GM12872 (cell line): ENCODE measurements around the gene GCFC2.

Source experiments
- CTCF ChIP-seq: IDR thresholded peaks from 3 replicates; pipeline ENCODE4 v1.5.1; 2011; ENCODE audit warnings: low read depth, mild to moderate bottlenecking, low read length, moderate library complexity; ENCODE audit not compliant: insufficient read depth

Gene GCFC2

DNA sequence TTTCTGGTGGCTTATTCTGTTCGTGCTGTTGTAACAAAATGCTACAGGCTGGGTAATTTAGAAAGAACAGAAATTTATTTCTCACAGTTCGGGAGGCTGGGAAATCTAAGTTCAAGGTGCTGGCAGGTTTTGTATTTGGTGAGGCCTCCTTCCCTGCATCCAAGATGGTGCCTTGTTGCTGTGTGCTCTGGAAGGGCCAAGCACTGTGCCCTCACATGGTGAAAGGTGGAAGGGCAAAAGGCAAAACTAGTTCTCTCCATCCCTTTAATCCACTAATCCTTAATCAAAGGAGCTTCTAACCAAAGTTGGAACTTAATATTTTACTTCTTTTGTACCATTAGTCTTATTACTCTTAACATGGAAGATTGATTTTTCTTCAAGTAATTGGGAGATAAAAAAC lies 56.7 kb downstream of the GCFC2 start:
- TF ChIP-seq CTCF = 0 out of 3 replicates have a peak, but pooled peaks have one; percentile 15

- no peak for TF ChIP-seq CTCF
These were observed 62.9 kb downstream of the GCFC2 start for GRCh38 chr2:75647771-75648170.

DNA sequence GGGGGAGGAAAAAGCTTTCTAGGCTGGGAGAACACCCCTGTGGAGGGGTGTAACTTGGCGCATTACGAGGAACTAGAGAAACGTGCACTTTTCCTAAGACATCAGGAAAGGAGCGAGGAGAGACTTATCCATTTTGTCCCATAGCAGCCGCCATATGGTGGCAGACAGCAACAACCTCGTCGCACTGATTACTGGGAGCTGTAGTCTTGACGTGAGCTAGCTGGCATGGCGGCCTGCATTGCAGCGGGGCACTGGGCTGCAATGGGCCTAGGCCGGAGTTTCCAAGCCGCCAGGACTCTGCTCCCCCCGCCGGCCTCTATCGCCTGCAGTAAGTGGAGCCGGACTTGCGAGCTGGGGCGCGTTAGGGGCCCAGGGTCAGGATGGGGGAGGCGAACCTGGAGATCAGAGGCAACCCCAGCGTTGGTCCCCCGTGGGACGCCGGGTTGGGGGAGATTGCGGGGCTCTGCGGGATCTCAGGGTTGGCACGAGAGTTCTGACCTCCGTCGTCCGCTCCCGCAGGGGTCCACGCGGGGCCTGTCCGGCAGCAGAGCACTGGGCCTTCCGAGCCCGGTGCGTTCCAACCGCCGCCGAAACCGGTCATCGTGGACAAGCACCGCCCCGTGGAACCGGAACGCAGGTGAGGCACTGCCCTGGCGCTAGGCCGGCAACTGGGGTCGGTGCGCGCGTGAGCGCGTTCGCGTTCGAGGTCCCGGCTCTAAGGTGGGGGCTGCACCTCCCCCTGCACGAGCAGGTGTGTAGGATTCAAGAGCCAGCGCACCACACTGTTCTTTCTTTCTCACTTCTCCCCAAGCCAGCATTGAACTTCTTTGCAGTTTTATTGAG lies 63.9 kb downstream of the GCFC2 start, which contains the start of gene MRPL19:
Gene MRPL19, plus strand, starts transcription at position 201 of the 843 bp plus-strand sequence. Its CDS starts 25 bp downstream, at position 226.
- TF ChIP-seq CTCF = no peak

- TF ChIP-seq CTCF = no peak
These were observed 64.6 kb downstream of the GCFC2 start for GRCh38 chr2:75646090-75646582.

- TF ChIP-seq CTCF = no peak
These were observed 65.1 kb downstream of the GCFC2 start for GRCh38 chr2:75645643-75646042.

DNA sequence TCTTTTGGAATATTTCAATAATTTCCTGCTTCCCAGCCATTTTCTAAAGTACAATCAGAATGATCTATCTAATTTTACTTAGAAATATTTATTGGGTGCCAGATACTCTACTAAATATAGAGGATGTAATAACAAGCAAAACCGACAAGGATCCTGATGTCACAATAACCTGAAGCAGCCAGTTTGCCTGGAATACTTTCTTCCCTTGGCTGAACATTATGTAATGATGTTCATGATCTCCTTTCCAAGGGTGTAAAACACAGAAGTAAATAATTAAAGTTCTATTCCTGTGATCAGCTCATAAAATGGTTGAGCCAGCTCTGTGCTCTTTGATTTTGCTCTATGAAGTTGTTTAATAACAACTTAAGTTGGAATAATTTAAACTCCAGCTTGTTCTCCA lies 66.7 kb downstream of the GCFC2 start:
- TF ChIP-seq CTCF = no peak

DNA sequence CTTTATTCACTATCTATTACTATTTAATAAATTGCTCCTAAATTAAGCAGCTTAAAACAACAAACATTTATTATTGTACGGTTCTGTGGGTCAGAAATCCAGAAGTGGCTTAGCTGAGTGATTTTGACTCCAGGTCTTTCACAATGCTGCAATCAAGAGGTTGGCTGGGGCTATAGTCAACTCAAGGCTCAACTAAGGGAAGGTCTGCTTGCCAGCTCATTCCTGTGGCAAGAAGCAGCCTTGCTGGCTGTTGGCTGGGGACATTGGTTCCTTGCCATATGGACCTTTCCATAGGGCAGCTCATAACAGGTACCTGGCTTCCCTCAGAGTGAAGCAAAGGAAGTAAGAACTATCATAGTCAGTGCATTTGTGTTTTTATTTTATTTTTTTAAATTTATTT lies 69.1 kb downstream of the GCFC2 start:
- no peak for TF ChIP-seq CTCF
